ENCODE data around the gene ARFGAP2.

ARFGAP2 gene

GRCh38 chr11:47156333-47156732, 20.3 kb downstream of the ARFGAP2 start:
- TF ChIP-seq, protein P1, sequence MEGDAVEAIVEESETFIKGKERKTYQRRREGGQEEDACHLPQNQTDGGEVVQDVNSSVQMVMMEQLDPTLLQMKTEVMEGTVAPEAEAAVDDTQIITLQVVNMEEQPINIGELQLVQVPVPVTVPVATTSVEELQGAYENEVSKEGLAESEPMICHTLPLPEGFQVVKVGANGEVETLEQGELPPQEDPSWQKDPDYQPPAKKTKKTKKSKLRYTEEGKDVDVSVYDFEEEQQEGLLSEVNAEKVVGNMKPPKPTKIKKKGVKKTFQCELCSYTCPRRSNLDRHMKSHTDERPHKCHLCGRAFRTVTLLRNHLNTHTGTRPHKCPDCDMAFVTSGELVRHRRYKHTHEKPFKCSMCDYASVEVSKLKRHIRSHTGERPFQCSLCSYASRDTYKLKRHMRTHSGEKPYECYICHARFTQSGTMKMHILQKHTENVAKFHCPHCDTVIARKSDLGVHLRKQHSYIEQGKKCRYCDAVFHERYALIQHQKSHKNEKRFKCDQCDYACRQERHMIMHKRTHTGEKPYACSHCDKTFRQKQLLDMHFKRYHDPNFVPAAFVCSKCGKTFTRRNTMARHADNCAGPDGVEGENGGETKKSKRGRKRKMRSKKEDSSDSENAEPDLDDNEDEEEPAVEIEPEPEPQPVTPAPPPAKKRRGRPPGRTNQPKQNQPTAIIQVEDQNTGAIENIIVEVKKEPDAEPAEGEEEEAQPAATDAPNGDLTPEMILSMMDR (IDR thresholded peaks at IDR 0.05; ENCODE audit: insufficient read depth, low read depth, low read length, missing control alignments): no peak

GRCh38 chr11:47155879-47156278, 20.8 kb downstream of the ARFGAP2 start:
- TF ChIP-seq, protein P1 (IDR thresholded peaks at IDR 0.05; ENCODE audit: insufficient read depth, low read depth, low read length, missing control alignments): no peak
- no peak for DNase-seq (ENCODE audit: low read depth)
- no peak overlapping the region for H3K4me3 ChIP-seq (ENCODE audit: low read depth, low read length)

More at GRCh38 chr11:47156333-47156732, 20.3 kb downstream of the ARFGAP2 start:
- no peak for DNase-seq (ENCODE audit: low read depth)
- no peak overlapping the region for H3K4me3 ChIP-seq (ENCODE audit: low read depth, low read length)

DNA sequence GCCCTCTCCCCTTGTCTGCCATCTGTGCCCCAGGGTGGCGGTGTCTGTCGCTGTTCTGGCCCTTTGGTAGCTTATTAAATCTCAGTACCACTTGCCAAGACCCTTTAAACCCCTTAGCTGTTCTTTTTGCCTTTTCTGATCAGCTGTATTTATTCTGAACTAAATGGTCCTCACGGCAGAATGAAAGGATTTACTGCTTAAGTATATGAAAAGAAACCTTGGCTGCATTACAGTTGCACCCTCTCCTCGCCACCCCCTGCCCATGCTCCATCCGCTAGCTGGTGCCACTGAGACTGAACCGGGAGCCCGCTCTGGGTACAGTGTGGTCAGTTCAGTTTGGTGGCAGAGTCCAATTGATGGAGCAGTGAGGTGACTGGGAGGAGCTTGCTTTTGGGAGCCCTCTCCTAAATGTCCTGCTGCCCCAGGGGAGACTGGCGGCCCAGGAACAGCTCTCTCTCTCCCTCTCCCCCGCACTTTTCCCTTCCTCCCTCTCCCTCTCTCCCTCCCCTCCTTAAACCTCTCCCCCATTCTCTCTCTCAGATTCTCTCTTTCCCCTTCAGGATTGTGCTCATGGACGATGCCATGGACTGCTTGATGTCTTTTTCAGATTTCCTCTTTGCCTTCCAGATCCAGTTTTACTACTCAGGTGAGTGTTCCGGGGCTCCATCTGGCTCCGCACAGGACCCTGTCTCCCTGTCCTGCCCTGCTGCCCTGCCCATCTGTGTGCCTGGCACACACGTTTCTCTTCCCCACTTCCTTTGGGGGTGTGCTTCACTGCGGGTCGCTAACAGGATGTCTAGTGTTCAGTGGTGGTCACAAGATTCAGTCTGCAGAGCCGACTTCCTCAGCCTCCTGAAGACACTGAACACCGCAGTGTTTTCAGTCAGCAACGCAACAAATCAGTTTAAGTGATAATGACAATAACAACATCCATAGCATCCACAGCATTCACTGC, 21.8 kb downstream of the ARFGAP2 start:
- no peak overlapping the region for H3K4me3 ChIP-seq (ENCODE audit: low read depth, low read length)
- peak; percentile 27 for DNase-seq (ENCODE audit: low read depth)
- TF ChIP-seq, protein P1 (IDR thresholded peaks at IDR 0.05; ENCODE audit: insufficient read depth, low read depth, low read length, missing control alignments): no peak

- TF ChIP-seq, protein P1 (IDR thresholded peaks at IDR 0.05; ENCODE audit: insufficient read depth, low read depth, low read length, missing control alignments): peak; percentile 98
- peak; percentile 70 for DNase-seq (ENCODE audit: low read depth)
- H3K4me3 ChIP-seq (ENCODE audit: low read depth, low read length): no peak overlapping the region
Observed at GRCh38 chr11:47152953-47153950, 23.4 kb downstream of the ARFGAP2 start.

DNA sequence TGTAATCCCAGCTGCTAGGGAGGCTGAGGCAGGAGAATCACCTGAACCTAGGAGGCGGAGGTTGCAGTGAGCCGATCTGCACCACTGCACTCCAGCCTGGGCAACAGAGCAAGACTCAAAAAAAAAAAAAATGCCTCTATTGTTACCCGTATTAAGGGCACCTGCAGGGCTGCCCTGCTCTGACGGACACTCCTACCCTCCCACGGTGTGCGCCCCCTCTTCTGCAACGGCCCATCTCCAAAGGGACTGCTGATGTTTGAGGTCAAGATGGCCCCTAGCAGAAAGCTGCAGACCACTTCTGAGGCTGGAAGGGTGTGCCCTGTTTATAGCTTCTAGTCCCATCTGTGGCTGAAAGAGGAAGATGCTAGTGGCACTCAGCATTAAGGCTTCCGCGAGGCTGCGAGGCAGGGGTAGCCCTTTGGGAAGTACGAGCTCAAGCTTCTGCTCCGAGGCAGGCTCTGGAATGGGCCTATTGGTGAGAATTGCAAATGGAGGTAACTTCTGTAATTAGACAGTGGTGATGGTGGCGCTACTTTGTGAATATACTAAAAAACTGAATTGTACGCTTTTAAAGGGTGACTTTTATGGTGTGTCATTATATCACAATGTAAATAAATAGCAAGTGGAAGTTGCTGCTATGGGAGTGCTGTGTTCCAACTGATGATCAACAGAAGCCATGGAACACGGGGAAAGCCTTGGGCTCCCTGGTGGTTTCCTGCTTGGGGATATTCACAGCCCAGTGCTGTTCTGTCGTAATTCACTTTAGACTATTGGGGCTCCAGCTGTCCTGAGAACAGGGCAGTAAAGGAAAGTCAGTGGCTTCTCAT, 24.3 kb downstream of the ARFGAP2 start:
- TF ChIP-seq, protein P1 (IDR thresholded peaks at IDR 0.05; ENCODE audit: insufficient read depth, low read depth, low read length, missing control alignments): no peak
- no peak overlapping the region for H3K4me3 ChIP-seq (ENCODE audit: low read depth, low read length)
- no peak for DNase-seq (ENCODE audit: low read depth)

- TF ChIP-seq, protein P1 (IDR thresholded peaks at IDR 0.05; ENCODE audit: insufficient read depth, low read depth, low read length, missing control alignments): no peak
- DNase-seq (ENCODE audit: low read depth): no peak
- no peak overlapping the region for H3K4me3 ChIP-seq (ENCODE audit: low read depth, low read length)
Observed at GRCh38 chr11:47149782-47150181, 26.9 kb downstream of the ARFGAP2 start.
